PC-9 (cell line): Measurements from ENCODE around the gene FASLG. TPM values are rescaled to one million over a fixed set of nuclear protein-coding genes. Genes with fewer than 3 reads are reported as not detected.

Experiments
- BruUV-seq: library from RNA; stranded (reverse); fragments of 400-500 nt; replicated peaks from 2 replicates; lab custom pipeline; 2021; lab: Mats Ljungman, UMichigan
- CTCF ChIA-PET: fragments of 300-600 bp; sonication (Branson Sonifier 250); formaldehyde crosslinking; loops from one replicate; lab custom pipeline; 2022; ENCODE audit warnings: antibody characterized with exemption; lab: Charles Lee
- POLR2A ChIA-PET: fragments of 300-600 bp; sonication (Branson Sonifier 250); formaldehyde crosslinking; loops from one replicate; lab custom pipeline; 2022; ENCODE audit warnings: antibody characterized with exemption; ENCODE audit not compliant: unreplicated experiment; lab: Charles Lee
- DNase-seq, 2 experiments: peaks; one replicate each; pipeline versions ENCODE4 v3.0.0 to v3.0.0-alpha.2; 2015 to 2022; ENCODE audit warnings: mixed read lengths in 1 of 2
- H2AFZ ChIP-seq: fragments of 200-600 bp; sonication (generic); 2 replicates; pipeline ENCODE4 v1.8.1; 2017; ENCODE audit warnings: antibody characterized with exemption
- H3F3A ChIP-seq: fragments of 200-600 bp; sonication (generic); 2 replicates; pipeline ENCODE4 v1.8.1; 2017; ENCODE audit warnings: antibody characterized with exemption, mild to moderate bottlenecking, low read depth; ENCODE audit not compliant: insufficient read depth
- H3K27ac ChIP-seq: fragments of 200-600 bp; sonication (generic); 2 replicates; pipeline ENCODE4 v1.6.1; 2016; ENCODE audit warnings: mixed run types
- H3K27me3 ChIP-seq: fragments of 200-600 bp; sonication (generic); 2 replicates; pipeline ENCODE4 v1.6.1; 2016; ENCODE audit warnings: low read depth, mixed run types; ENCODE audit not compliant: insufficient read depth
- H3K36me3 ChIP-seq: fragments of 200-600 bp; sonication (generic); 2 replicates; pipeline ENCODE4 v1.6.1; 2016; ENCODE audit warnings: low read depth, mixed run types
- H3K4me1 ChIP-seq: fragments of 200-600 bp; sonication (generic); replicated peaks from 2 replicates; pipeline ENCODE4 v1.6.1; 2016; ENCODE audit warnings: mixed run types; ENCODE audit not compliant: insufficient read depth
- H3K4me2 ChIP-seq: fragments of 200-600 bp; sonication (generic); 2 replicates; pipeline ENCODE4 v1.6.1; 2017; ENCODE audit warnings: mixed run types
- H3K4me3 ChIP-seq: fragments of 200-600 bp; sonication (generic); 2 replicates; pipeline ENCODE4 v1.6.1; 2016; ENCODE audit warnings: mixed run types
- H3K79me2 ChIP-seq: fragments of 200-600 bp; sonication (generic); 2 replicates; pipeline ENCODE4 v1.6.1; 2017; ENCODE audit warnings: low read depth, mixed run types
- H3K9me2 ChIP-seq: fragments of 200-600 bp; sonication (generic); 2 replicates; pipeline ENCODE4 v1.8.1; 2017; ENCODE audit warnings: mild to moderate bottlenecking; ENCODE audit not compliant: insufficient read depth
- H3K9me3 ChIP-seq: fragments of 200-600 bp; sonication (generic); 2 replicates; pipeline ENCODE4 v1.8.1; 2016; ENCODE audit warnings: low read depth; ENCODE audit not compliant: insufficient read depth
- H4K20me1 ChIP-seq: fragments of 200-600 bp; sonication (generic); 2 replicates; pipeline ENCODE4 v1.8.1; 2017; ENCODE audit not compliant: insufficient read depth
- EZH2 ChIP-seq: fragments of 200-600 bp; sonication (generic); IDR thresholded peaks from 2 replicates; pipeline ENCODE4 v1.8.0; 2017; ENCODE audit warnings: antibody characterized with exemption, low read depth
- intact Hi-C: fragments of 100-400 bp; cut with micrococcal nuclease; formaldehyde crosslinking; loops from one replicate; pipeline ENCODE4 v1.10.0; 2022; ENCODE audit not compliant: unreplicated experiment
- total RNA-seq: library from RNA; stranded (reverse); gene quantifications from 2 replicates; pipeline ENCODE4 v1.2.3, GENCODE V29; 2021
- TF ChIP-seq, protein P1 (sequence below): fragments of 200-600 bp; sonication (generic); conservative IDR thresholded peaks from 2 replicates; pipeline ENCODE4 v1.6.1; 2017; ENCODE audit warnings: mixed run types, antibody characterized with exemption, mild to moderate bottlenecking, moderate library complexity

The FASLG gene
- total RNA-seq, 1 experiment from 2014 or later, result not detected

DNA sequence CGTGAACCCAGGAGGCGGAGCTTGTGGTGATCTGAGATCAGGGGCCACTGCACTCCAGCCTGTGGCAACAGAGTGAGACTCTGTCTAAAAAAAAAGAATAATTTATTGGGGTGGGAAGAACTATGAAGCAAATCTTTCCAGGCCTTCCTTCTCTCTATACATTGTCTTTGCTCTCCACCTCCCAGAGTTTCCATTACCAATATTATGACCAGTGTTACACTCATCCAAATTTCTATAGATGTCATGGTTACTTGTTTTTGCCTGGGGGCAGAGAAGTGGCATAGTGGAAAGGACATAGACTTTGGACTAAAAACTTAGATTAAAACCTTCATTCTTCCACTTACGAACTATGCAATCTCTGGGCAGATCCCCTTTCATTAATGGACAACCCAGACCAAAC, 10.1 kb downstream of the FASLG start:
- Histone ChIP-seq H3K4me3 (no peak overlapping the region), H2AFZ (no peak overlapping the region), H3K79me2 (no peaks in the 10 kb centered on the region), H3K4me2 (no peak overlapping the region), H3F3A (no peaks in the 10 kb centered on the region), H3K27ac (no peak overlapping the region), H3K36me3 (no peaks in the 10 kb centered on the region), H4K20me1 (no peaks in the 10 kb centered on the region), H3K27me3 (no peaks in the 10 kb centered on the region), H3K9me3 (no peaks in the 10 kb centered on the region; the same call in 1 of the 2 replicates), H3K9me2 (no peaks in the 10 kb centered on the region; the same call in 1 of the 2 replicates), H3K4me1 (peaks cover 11% of the 10 kb centered on the region; the same call in 1 of the 2 replicates)
- no peak for DNase-seq
- TF ChIP-seq, protein P1, sequence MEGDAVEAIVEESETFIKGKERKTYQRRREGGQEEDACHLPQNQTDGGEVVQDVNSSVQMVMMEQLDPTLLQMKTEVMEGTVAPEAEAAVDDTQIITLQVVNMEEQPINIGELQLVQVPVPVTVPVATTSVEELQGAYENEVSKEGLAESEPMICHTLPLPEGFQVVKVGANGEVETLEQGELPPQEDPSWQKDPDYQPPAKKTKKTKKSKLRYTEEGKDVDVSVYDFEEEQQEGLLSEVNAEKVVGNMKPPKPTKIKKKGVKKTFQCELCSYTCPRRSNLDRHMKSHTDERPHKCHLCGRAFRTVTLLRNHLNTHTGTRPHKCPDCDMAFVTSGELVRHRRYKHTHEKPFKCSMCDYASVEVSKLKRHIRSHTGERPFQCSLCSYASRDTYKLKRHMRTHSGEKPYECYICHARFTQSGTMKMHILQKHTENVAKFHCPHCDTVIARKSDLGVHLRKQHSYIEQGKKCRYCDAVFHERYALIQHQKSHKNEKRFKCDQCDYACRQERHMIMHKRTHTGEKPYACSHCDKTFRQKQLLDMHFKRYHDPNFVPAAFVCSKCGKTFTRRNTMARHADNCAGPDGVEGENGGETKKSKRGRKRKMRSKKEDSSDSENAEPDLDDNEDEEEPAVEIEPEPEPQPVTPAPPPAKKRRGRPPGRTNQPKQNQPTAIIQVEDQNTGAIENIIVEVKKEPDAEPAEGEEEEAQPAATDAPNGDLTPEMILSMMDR, result no peak
- TF ChIP-seq EZH2, result no peak
- ChIA-PET CTCF (no interaction called here), POLR2A (no interaction called here)
- intact Hi-C loops, result no loop called here
- no TSS peak for BruUV-seq

DNA sequence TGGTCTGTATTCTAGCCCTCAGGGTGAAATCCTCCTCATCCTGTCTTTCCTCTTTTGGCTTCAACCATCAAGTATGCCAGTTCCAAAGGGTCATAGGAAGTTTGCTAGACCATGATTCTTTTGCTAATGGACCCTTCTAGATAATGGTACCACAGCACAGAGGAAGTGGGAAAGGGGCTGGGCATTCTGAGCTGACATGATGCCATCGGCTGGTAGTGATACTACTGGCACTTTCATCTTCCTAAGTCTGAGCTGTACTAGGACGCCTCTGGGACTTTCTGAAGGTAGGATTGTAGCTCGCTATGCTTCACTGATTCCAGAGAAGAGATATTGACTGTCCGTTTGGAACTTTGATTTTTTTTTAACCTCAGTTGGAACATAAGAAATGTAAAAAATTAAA, 11.4 kb downstream of the FASLG start:
- no peaks in the 10 kb centered on the region; the same call in 1 of the 2 replicates for H3K9me2 ChIP-seq
- no peak for DNase-seq
- H4K20me1 ChIP-seq, result no peaks in the 10 kb centered on the region
- no peaks in the 10 kb centered on the region for H3K36me3 ChIP-seq
- peaks cover 11% of the 10 kb centered on the region; the same call in 1 of the 2 replicates for H3K4me1 ChIP-seq
- CTCF ChIA-PET, result no interaction called here
- no peaks in the 10 kb centered on the region for H3K27me3 ChIP-seq
- intact Hi-C loops, result no loop called here
- H3K79me2 ChIP-seq, result no peaks in the 10 kb centered on the region
- no peaks in the 10 kb centered on the region for H3F3A ChIP-seq
- no peak overlapping the region for H3K4me3 ChIP-seq
- no peak overlapping the region for H3K27ac ChIP-seq
- POLR2A ChIA-PET, result interaction anchor here (0.6 kb wide), 1 partner anchor 30 kb away, joined by 5 read pairs; no protein-coding TSS in a partner anchor
- TF ChIP-seq, protein P1, result no peak
- TF ChIP-seq EZH2, result no peak
- H3K9me3 ChIP-seq, result no peaks in the 10 kb centered on the region
- no peak overlapping the region for H2AFZ ChIP-seq
- no TSS peak for BruUV-seq
- H3K4me2 ChIP-seq, result no peak overlapping the region

DNA sequence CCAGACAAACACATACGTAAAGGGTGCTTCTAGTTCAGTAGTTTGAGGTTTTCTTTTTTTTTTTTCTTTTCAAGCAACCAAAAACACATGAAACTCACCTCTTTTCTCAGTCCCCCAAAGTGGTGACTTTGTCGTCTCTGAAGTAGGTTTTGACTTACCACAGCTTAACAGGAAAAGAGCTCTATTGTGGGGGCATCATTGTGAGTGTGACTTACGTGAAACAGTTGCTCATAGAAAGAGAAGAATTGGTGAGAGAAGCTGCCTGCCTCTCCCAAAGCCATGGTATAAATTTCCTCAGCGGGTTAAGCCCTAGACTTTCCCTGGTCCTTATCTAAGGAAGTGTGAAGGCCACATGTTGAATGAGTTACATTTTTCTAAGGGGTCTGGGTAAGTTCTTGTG, 11.9 kb downstream of the FASLG start:
- H3K4me3 ChIP-seq, result no peak overlapping the region
- no peaks in the 10 kb centered on the region for H3K27me3 ChIP-seq
- no peaks in the 10 kb centered on the region for H4K20me1 ChIP-seq
- H3K4me2 ChIP-seq, result no peak overlapping the region
- H3K36me3 ChIP-seq, result no peaks in the 10 kb centered on the region
- TF ChIP-seq, protein P1, result no peak
- no peak for TF ChIP-seq EZH2
- no TSS peak for BruUV-seq
- H2AFZ ChIP-seq, result no peak overlapping the region
- H3K4me1 ChIP-seq, result peaks cover 11% of the 10 kb centered on the region; the same call in 1 of the 2 replicates
- H3K27ac ChIP-seq, result no peak overlapping the region
- H3K79me2 ChIP-seq, result no peaks in the 10 kb centered on the region
- CTCF ChIA-PET, result no interaction called here
- H3K9me2 ChIP-seq, result no peaks in the 10 kb centered on the region; the same call in 1 of the 2 replicates
- POLR2A ChIA-PET, result no interaction called here
- DNase-seq, result no peak
- H3K9me3 ChIP-seq, result no peaks in the 10 kb centered on the region
- H3F3A ChIP-seq, result no peaks in the 10 kb centered on the region
- intact Hi-C loops, result no loop called here
